ENCODE measurements around the gene CADM4. TPM values are rescaled to one million over a fixed set of nuclear protein-coding genes. Genes with fewer than 3 reads are reported as not detected.

The CADM4 gene
- total RNA-seq, 4 donors from 2014 or later, result 31.6 to 67.9 (median 46.9) TPM

DNA sequence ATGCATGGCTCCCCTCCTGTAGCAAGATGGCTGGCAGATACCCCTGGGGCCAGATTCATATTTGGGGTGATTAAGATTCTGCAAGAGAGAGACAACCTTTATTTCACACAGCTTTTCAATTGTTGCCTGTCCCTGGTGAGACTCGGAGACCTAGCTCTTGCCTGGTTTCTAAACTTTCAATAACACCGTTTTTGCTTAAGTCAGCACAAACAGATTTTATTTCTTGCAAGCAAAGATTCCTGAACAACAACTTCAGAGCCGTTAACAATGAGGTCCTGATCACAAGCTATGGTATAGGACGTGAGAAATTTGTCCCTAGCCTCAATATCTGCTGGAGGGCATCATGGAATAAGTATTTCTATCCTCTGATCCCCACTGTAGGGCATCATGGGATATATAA lies 2.9 kb upstream of the CADM4 start:
- Histone ChIP-seq H3K4me1 (peaks cover 13 to 29% (median 21%) of the 10 kb centered on the region in 4 donors), H3K4me3 (no peak overlapping the region), H3K9me3 (no peaks in the 10 kb centered on the region), H3K27me3 (no peaks in the 10 kb centered on the region), H3K27ac (replicated peaks in 1 of 4) (no peak overlapping the region), H3K36me3 (peaks cover 0 to 17% (median 5%) of the 10 kb centered on the region in 4 donors)
- WGBS, result 86% methylated on average over 4 of the region's 4 CpGs
- TF ChIP-seq, protein P1, sequence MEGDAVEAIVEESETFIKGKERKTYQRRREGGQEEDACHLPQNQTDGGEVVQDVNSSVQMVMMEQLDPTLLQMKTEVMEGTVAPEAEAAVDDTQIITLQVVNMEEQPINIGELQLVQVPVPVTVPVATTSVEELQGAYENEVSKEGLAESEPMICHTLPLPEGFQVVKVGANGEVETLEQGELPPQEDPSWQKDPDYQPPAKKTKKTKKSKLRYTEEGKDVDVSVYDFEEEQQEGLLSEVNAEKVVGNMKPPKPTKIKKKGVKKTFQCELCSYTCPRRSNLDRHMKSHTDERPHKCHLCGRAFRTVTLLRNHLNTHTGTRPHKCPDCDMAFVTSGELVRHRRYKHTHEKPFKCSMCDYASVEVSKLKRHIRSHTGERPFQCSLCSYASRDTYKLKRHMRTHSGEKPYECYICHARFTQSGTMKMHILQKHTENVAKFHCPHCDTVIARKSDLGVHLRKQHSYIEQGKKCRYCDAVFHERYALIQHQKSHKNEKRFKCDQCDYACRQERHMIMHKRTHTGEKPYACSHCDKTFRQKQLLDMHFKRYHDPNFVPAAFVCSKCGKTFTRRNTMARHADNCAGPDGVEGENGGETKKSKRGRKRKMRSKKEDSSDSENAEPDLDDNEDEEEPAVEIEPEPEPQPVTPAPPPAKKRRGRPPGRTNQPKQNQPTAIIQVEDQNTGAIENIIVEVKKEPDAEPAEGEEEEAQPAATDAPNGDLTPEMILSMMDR (IDR thresholded peaks at IDR 0.05), result no peak
- DNase-seq (ENCODE audit: extremely low spot score), result no peak
- intact Hi-C loops (cut with DNase I), result no loop called here

DNA sequence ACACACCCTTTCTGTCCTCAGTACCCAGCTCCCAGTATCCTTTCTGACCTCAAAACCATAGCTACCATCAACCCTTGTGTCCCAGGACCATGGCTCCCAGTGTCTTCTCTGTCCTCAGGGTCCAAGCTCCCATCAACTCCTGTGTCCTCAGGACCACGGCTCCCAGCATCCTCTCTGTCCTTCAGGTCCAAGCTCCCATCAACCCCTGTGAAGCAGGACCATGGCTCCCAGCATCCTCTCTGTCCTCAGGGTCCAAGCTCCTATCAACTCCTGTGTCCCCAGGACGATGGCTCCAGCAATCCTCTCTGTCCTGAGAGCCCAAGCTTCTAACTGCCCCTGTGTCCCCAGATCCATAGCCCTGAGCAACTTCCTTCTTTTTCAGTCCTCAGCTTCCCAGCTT lies 1.7 kb upstream of the CADM4 start:
- Histone ChIP-seq H3K4me3 (no peak overlapping the region), H3K36me3 (peaks cover 0 to 5% (median 2%) of the 10 kb centered on the region in 4 donors), H3K27ac (replicated peaks in 1 of 4) (no peak overlapping the region), H3K27me3 (no peaks in the 10 kb centered on the region), H3K9me3 (no peaks in the 10 kb centered on the region), H3K4me1 (peaks cover 13 to 32% (median 21%) of the 10 kb centered on the region in 4 donors)
- TF ChIP-seq, protein P1 (IDR thresholded peaks at IDR 0.05), result no peak
- no peak for TF ChIP-seq EP300 (IDR thresholded peaks at IDR 0.05)
- no peak for TF ChIP-seq POLR2AphosphoS5 (IDR thresholded peaks at IDR 0.05)
- TF ChIP-seq POLR2A (IDR thresholded peaks at IDR 0.05; ENCODE audit: low read depth), result no peak
- DNase-seq (ENCODE audit: extremely low spot score), result no peak
- intact Hi-C loops (cut with DNase I), result no loop called here
- 86% methylated on average over 2 of the region's 2 CpGs for WGBS

DNA sequence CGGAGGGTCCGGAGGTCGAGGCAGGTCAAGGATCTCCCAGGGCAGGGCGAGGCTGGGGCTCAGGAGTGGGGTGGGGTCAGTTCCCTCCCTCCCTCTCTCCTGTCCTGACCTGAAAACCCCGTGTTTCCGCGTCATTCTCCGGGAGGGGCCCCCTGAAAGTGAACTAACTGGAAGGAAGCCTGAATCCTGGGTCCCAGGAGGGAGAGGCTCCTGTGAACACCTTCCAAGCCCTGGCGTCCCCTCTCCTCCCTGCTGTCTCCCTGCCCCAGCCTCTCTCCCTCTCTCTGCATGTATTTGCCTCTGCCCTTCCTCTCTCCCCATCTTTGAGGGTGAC lies 741 bp upstream of the CADM4 start:
- no peak for TF ChIP-seq EP300 (IDR thresholded peaks at IDR 0.05)
- TF ChIP-seq, protein P1 (IDR thresholded peaks at IDR 0.05), result no peak
- no peak for TF ChIP-seq POLR2AphosphoS5 (IDR thresholded peaks at IDR 0.05)
- no peak for TF ChIP-seq POLR2A (IDR thresholded peaks at IDR 0.05; ENCODE audit: low read depth)
- WGBS, result 12% methylated on average over 6 of the region's 9 CpGs
- Histone ChIP-seq H3K9me3 (no peaks in the 10 kb centered on the region), H3K4me3 (peak overlapping the region; percentile 62 to 81 (median 72)), H3K36me3 (no peaks in the 10 kb centered on the region), H3K4me1 (peaks cover 13 to 42% (median 31%) of the 10 kb centered on the region in 4 donors), H3K27ac (replicated peaks in 1 of 4) (peak overlapping the region; percentile 37 to 76 (median 64)), H3K27me3 (no peaks in the 10 kb centered on the region)
- no peak for DNase-seq (ENCODE audit: extremely low spot score)
- intact Hi-C loops (cut with DNase I), result no loop called here

DNA sequence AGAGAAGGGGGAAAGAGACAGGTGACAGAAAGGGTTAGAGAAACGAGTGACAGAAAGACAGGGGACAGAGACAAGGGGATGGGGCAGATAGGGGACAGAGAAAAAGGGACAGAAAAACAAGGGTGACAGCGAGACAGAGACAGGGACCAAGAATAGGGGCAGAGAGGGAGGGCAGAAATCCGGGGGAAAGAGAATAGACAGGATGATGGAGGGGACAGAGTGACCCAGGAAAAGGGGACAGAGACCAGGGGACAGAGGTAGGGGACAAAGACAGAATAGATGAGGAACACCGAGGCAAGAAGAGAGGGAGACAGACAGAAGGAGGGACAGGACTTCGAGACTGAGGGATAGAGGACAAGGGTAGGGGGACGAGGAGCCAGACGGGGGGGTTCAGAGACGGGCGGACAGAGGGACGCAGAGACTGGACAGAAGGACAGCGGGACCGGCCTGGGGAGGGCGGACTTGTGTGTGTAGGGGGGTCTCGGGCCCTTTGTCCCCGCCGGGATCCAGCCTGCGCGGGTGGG lies 593 bp downstream of the CADM4 start:
- Histone ChIP-seq H3K4me3 (peak overlapping the region; percentile 62 to 81 (median 72)), H3K36me3 (no peaks in the 10 kb centered on the region), H3K9me3 (no peaks in the 10 kb centered on the region), H3K4me1 (peaks cover 13 to 55% (median 43%) of the 10 kb centered on the region in 4 donors), H3K27me3 (no peaks in the 10 kb centered on the region), H3K27ac (replicated peaks in 1 of 4) (peak overlapping the region; percentile 62 to 81 (median 76))
- intact Hi-C loops (cut with DNase I), result no loop called here
- DNase-seq (ENCODE audit: extremely low spot score), result no peak
- TF ChIP-seq, protein P1 (IDR thresholded peaks at IDR 0.05), result no peak
- TF ChIP-seq POLR2AphosphoS5 (IDR thresholded peaks at IDR 0.05), result no peak
- 10% methylated on average over 18 of the region's 18 CpGs for WGBS

All from esophagus muscularis mucosa (tissue), 4 donors.